HUES48 (cell line): ENCODE measurements around the gene PRKCH.

Experiments used
- H3K27ac ChIP-seq: one replicate; pipeline ENCODE4 v1.7.0; 2013; ENCODE audit warnings: low read depth, low read length, inconsistent platforms
- H3K27me3 ChIP-seq: 2 replicates; pipeline ENCODE4 v1.6.1; 2013; ENCODE audit warnings: mild to moderate bottlenecking, low read length; ENCODE audit not compliant: control insufficient read depth, insufficient read depth
- H3K36me3 ChIP-seq: 2 replicates; pipeline ENCODE4 v1.6.1; 2013; ENCODE audit warnings: low read length; ENCODE audit not compliant: control insufficient read depth, insufficient read depth
- H3K4me1 ChIP-seq: 2 replicates; pipeline ENCODE4 v1.6.1; 2013; ENCODE audit warnings: mild to moderate bottlenecking, low read length; ENCODE audit not compliant: control insufficient read depth, insufficient read depth
- H3K4me3 ChIP-seq: 2 replicates; pipeline ENCODE4 v1.5.1; 2013; ENCODE audit warnings: mild to moderate bottlenecking, low read depth, low read length
- H3K9ac ChIP-seq: 2 replicates; pipeline ENCODE4 v1.6.1; 2013; ENCODE audit warnings: mild to moderate bottlenecking, low read depth, low read length, moderate library complexity
- H3K9me3 ChIP-seq: 2 replicates; pipeline ENCODE4 v1.6.1; 2013; ENCODE audit warnings: low read length; ENCODE audit not compliant: control insufficient read depth, insufficient read depth

PRKCH gene

GRCh38 chr14:61544448-61545330, 223.3 kb downstream of the PRKCH start:
- no peaks in the 10 kb centered on the region for H3K36me3 ChIP-seq
- no peak overlapping the region for H3K4me3 ChIP-seq
- H3K9me3 ChIP-seq, result no peaks in the 10 kb centered on the region
- no peak overlapping the region for H3K27ac ChIP-seq
- no peaks in the 10 kb centered on the region for H3K4me1 ChIP-seq
- no peak overlapping the region for H3K9ac ChIP-seq
- no peaks in the 10 kb centered on the region for H3K27me3 ChIP-seq

GRCh38 chr14:61545726-61546455, 224.5 kb downstream of the PRKCH start:
- Histone ChIP-seq H3K4me1 (no peaks in the 10 kb centered on the region), H3K4me3 (no peak overlapping the region), H3K9me3 (no peaks in the 10 kb centered on the region), H3K9ac (no peak overlapping the region), H3K27ac (no peak overlapping the region), H3K36me3 (no peaks in the 10 kb centered on the region), H3K27me3 (no peaks in the 10 kb centered on the region)

GRCh38 chr14:61547186-61548069, 226.0 kb downstream of the PRKCH start:
- Histone ChIP-seq H3K27ac (no peak overlapping the region), H3K27me3 (no peaks in the 10 kb centered on the region), H3K4me3 (no peak overlapping the region), H3K9me3 (no peaks in the 10 kb centered on the region), H3K9ac (no peak overlapping the region), H3K4me1 (no peaks in the 10 kb centered on the region), H3K36me3 (no peaks in the 10 kb centered on the region)

GRCh38 chr14:61549425-61549824, 228.0 kb downstream of the PRKCH start:
- H3K36me3 ChIP-seq, result no peaks in the 10 kb centered on the region
- H3K9me3 ChIP-seq, result no peaks in the 10 kb centered on the region
- peaks cover 16% of the 10 kb centered on the region for H3K4me1 ChIP-seq
- H3K27me3 ChIP-seq, result no peaks in the 10 kb centered on the region
- H3K27ac ChIP-seq, result no peak overlapping the region
- H3K9ac ChIP-seq, result no peak overlapping the region
- no peak overlapping the region for H3K4me3 ChIP-seq

GRCh38 chr14:61551384-61551783, 230.0 kb downstream of the PRKCH start:
- H3K36me3 ChIP-seq, result no peaks in the 10 kb centered on the region
- H3K27ac ChIP-seq, result no peak overlapping the region
- H3K4me3 ChIP-seq, result no peak overlapping the region
- no peaks in the 10 kb centered on the region for H3K9me3 ChIP-seq
- H3K27me3 ChIP-seq, result no peaks in the 10 kb centered on the region
- peaks cover 16% of the 10 kb centered on the region for H3K4me1 ChIP-seq
- no peak overlapping the region for H3K9ac ChIP-seq

- no peak overlapping the region for H3K27ac ChIP-seq
- H3K9me3 ChIP-seq, result no peaks in the 10 kb centered on the region
- no peak overlapping the region for H3K9ac ChIP-seq
- no peak overlapping the region for H3K4me3 ChIP-seq
- H3K4me1 ChIP-seq, result peaks cover 16% of the 10 kb centered on the region
- no peaks in the 10 kb centered on the region for H3K36me3 ChIP-seq
- H3K27me3 ChIP-seq, result no peaks in the 10 kb centered on the region
These were observed 230.9 kb downstream of the PRKCH start for GRCh38 chr14:61552241-61552640.

GRCh38 chr14:61553730-61554641, 232.6 kb downstream of the PRKCH start:
- H3K9ac ChIP-seq, result no peak overlapping the region; the same call in 1 of the 2 replicates
- H3K9me3 ChIP-seq, result no peaks in the 10 kb centered on the region
- H3K36me3 ChIP-seq, result no peaks in the 10 kb centered on the region
- H3K4me1 ChIP-seq, result peaks cover 16% of the 10 kb centered on the region
- no peaks in the 10 kb centered on the region for H3K27me3 ChIP-seq
- no peak overlapping the region for H3K27ac ChIP-seq
- H3K4me3 ChIP-seq, result no peak overlapping the region

GRCh38 chr14:61555056-61555838, 233.9 kb downstream of the PRKCH start:
- Histone ChIP-seq H3K27me3 (no peaks in the 10 kb centered on the region), H3K27ac (no peak overlapping the region), H3K36me3 (no peaks in the 10 kb centered on the region), H3K9me3 (no peaks in the 10 kb centered on the region), H3K4me3 (no peak overlapping the region), H3K9ac (no peak overlapping the region), H3K4me1 (peaks cover 16% of the 10 kb centered on the region)

- H3K36me3 ChIP-seq, result no peaks in the 10 kb centered on the region
- no peak overlapping the region for H3K4me3 ChIP-seq
- H3K9ac ChIP-seq, result no peak overlapping the region
- H3K9me3 ChIP-seq, result no peaks in the 10 kb centered on the region
- H3K4me1 ChIP-seq, result peaks cover 16% of the 10 kb centered on the region
- H3K27ac ChIP-seq, result no peak overlapping the region
- no peaks in the 10 kb centered on the region for H3K27me3 ChIP-seq
These were observed 235.1 kb downstream of the PRKCH start for GRCh38 chr14:61556455-61556854.
